Measurements from ENCODE around the gene PDZRN4. TPM values are rescaled to one million over a fixed set of nuclear protein-coding genes. Genes with fewer than 3 reads are reported as not detected.

Gene PDZRN4
- total RNA-seq, 4 donors from 2014 or later = 1.1 to 14.0 (median 4.5) TPM

- TF ChIP-seq CTCF (IDR thresholded peaks at IDR 0.05) = no peak
- no peak for TF ChIP-seq POLR2A (IDR thresholded peaks at IDR 0.05)
- DNase-seq = no peak
- no peaks in the 10 kb centered on the region for H3K36me3 ChIP-seq
- H3K9me3 ChIP-seq = no peaks in the 10 kb centered on the region
- H3K4me1 ChIP-seq = no peaks in the 10 kb centered on the region
- H3K27me3 ChIP-seq = no peaks in the 10 kb centered on the region
- no peak overlapping the region for H3K27ac ChIP-seq
- H3K4me3 ChIP-seq = no peak overlapping the region
Observed at GRCh38 chr12:41441180-41441579, 253.1 kb downstream of the PDZRN4 start.

GRCh38 chr12:41442896-41443295, 254.8 kb downstream of the PDZRN4 start:
- Histone ChIP-seq H3K4me3 (no peak overlapping the region), H3K36me3 (no peaks in the 10 kb centered on the region), H3K4me1 (no peaks in the 10 kb centered on the region), H3K27me3 (no peaks in the 10 kb centered on the region), H3K27ac (no peak overlapping the region), H3K9me3 (no peaks in the 10 kb centered on the region)
- DNase-seq = no peak
- no peak for TF ChIP-seq POLR2A (IDR thresholded peaks at IDR 0.05)
- no peak for TF ChIP-seq CTCF (IDR thresholded peaks at IDR 0.05)

- Histone ChIP-seq H3K4me1 (no peaks in the 10 kb centered on the region), H3K9me3 (no peaks in the 10 kb centered on the region), H3K36me3 (no peaks in the 10 kb centered on the region), H3K4me3 (no peak overlapping the region), H3K27me3 (no peaks in the 10 kb centered on the region), H3K27ac (no peak overlapping the region)
- TF ChIP-seq POLR2A (IDR thresholded peaks at IDR 0.05) = no peak
- TF ChIP-seq CTCF (IDR thresholded peaks at IDR 0.05) = no peak
- DNase-seq = no peak
Observed at GRCh38 chr12:41443690-41444089, 255.6 kb downstream of the PDZRN4 start.

GRCh38 chr12:41452838-41453407, 264.8 kb downstream of the PDZRN4 start:
- DNase-seq = no peak
- no peaks in the 10 kb centered on the region for H3K27me3 ChIP-seq
- no peak overlapping the region for H3K4me3 ChIP-seq
- H3K27ac ChIP-seq = no peak overlapping the region
- no peaks in the 10 kb centered on the region for H3K9me3 ChIP-seq
- H3K36me3 ChIP-seq = no peaks in the 10 kb centered on the region
- no peaks in the 10 kb centered on the region for H3K4me1 ChIP-seq
- no peak for TF ChIP-seq POLR2A (IDR thresholded peaks at IDR 0.05)
- no peak for TF ChIP-seq CTCF (IDR thresholded peaks at IDR 0.05)

GRCh38 chr12:41453409-41453808, 265.3 kb downstream of the PDZRN4 start:
- no peak for DNase-seq
- no peak overlapping the region for H3K27ac ChIP-seq
- H3K4me1 ChIP-seq = no peaks in the 10 kb centered on the region
- H3K27me3 ChIP-seq = no peaks in the 10 kb centered on the region
- H3K9me3 ChIP-seq = no peaks in the 10 kb centered on the region
- no peak overlapping the region for H3K4me3 ChIP-seq
- no peaks in the 10 kb centered on the region for H3K36me3 ChIP-seq
- TF ChIP-seq POLR2A (IDR thresholded peaks at IDR 0.05) = no peak
- TF ChIP-seq CTCF (IDR thresholded peaks at IDR 0.05) = no peak

Measured in Peyer's patch (tissue), 4 donors.